HG03558 (cell line): ENCODE measurements around the gene SPCS3.
"Not testable (repeated sequence)": the region's sequence is repeated elsewhere in the genome, so short reads cannot be mapped to it uniquely, and the experiment has no call there.

Experiments used
- ATAC-seq: cut with Tn5 transposase; IDR thresholded peaks from one replicate; pipeline ENCODE4 v1.9.1; 2021; ENCODE audit warnings: moderate number of reproducible peaks; ENCODE audit not compliant: unreplicated experiment; ENCODE audit errors: extremely low read depth

SPCS3 gene

DNA sequence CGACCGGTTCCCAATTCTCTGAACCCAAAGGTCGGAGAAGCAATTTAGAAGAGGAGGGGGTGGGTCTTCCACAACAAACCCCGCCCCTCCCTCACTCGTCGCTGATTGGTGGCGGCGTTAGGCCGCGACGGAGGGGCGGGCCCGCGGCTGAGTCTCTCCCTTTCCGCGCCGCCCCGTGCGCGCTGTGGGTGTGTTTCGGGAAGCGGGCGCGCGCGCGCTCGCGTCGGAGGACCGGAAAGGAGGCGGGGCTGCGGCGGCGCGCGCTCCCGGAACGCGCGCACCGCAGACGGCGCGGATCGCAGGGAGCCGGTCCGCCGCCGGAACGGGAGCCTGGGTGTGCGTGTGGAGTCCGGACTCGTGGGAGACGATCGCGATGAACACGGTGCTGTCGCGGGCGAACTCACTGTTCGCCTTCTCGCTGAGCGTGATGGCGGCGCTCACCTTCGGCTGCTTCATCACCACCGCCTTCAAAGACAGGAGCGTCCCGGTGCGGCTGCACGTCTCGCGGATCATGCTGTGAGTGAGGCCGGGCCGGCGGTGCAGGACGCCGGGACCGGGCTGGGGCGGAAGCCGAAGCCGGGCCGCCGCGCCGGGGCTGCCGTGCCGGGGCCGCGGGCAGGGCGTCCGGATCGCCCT lies at the start of gene SPCS3:
TSS of gene SPCS3 (plus strand) at position 263 of the 636 bp plus-strand sequence. CDS start at position 374, 111 bp downstream.
- ATAC-seq: peak; percentile 69

- no peak for ATAC-seq
Observed at GRCh38 chr4:176270669-176271068, 49.1 kb upstream of the SPCS3 start.

DNA sequence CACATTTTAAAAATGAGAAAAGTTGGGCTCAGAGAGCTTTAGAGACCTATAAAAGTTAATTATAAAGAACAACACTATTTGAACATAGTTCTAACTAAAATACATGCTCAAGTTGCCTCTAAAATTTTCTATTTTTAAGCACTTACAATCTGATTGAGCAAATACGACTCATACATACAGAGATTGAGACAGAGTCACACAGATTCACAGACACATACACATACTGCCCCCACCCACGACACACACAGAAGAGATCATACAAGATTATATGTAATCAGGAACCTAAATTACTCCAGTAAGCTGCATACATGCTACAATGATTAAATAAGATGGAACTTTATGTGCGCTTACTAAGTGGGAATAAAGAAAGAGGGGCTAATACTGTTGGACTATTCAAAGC lies 48.0 kb upstream of the SPCS3 start:
- no peak for ATAC-seq

- no peak for ATAC-seq
Observed at GRCh38 chr4:176272799-176273198, 47.0 kb upstream of the SPCS3 start.

DNA sequence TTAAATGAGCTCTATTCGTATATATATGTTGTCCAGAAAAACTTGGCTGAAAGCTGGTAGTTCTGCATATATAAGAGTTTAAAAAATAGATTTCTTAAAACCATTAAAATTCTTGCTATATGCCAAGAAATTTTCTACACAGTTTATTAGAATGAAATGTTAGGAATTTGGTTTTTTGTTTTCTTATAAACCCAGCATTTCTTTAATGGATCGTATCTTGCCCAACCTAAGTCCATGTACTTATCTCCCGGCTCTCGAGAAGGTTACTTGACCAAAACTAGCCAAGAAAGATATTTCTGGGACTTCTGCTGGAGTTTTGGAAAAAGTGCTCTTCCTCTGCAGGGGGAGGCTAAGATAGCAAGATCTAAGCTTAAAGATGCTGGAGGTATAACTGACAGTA lies 46.0 kb upstream of the SPCS3 start:
- ATAC-seq: no peak

- ATAC-seq: no peak
Observed at GRCh38 chr4:176274441-176274840, 45.3 kb upstream of the SPCS3 start.

- ATAC-seq: no peak
Observed at GRCh38 chr4:176276710-176277109, 43.1 kb upstream of the SPCS3 start.

GRCh38 chr4:176277162-176277904 lies 42.4 kb upstream of the SPCS3 start:
- ATAC-seq: peak; percentile 73

GRCh38 chr4:176279560-176279959 lies 40.2 kb upstream of the SPCS3 start:
- ATAC-seq: not testable (repeated sequence)

DNA sequence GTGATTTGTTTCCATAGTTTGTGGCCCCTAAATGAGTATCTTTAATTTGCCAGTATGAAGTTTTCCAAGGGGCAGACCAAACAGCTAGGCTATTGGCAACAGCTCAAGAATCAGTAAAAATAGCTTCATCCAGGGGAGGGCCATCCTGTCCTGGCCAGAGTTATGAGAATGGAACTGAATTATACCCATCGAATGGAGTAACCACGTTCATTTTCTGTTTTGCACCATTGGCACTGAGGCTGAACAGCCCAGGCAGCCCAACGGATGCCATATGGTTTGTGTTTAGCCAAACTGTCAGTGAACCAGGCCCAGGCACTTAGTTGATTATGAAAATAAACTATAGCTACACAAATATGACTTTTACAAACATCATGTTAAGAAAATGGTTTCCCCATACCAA lies 33.0 kb upstream of the SPCS3 start:
- ATAC-seq: no peak

DNA sequence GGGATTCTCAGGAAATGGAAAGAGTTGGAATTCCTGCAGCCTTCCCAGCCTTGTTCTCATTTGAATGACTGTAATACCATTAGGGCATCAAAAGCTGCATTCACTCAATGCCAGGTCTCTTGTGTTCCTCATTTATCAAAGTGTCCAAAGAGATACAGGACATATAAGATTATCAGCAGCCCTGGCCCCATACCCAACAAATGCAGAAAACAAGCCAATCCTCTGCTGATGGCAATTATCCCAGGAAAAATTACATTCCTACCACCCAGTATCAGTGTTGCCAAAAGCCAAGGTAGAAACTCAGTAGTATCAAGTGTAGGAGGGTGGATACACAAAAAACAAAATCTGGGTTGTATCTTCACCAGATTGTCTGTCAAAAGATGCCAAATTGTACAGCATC lies 32.2 kb upstream of the SPCS3 start:
- ATAC-seq: no peak

GRCh38 chr4:176288020-176288419 lies 31.7 kb upstream of the SPCS3 start:
- ATAC-seq: no peak

DNA sequence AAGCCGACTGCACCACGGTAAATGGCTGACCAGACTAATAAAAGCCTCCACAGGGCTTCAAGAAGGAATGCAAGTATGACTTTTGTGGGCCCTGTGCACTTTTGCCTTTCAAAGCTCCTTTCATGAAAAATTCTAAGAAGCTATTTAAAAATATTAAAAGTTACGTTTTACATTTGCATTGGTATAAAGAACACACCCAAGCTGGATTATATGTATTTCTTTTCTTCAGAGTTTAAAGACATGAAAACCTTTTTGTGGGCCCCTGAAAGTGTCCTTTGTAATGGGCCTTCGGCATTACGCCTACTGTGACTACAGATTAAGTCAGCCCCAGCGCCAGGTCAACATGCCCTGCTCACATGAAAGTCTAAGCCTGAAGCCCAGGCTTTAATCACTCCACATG lies 30.2 kb upstream of the SPCS3 start:
- no peak for ATAC-seq

- ATAC-seq: no peak
Observed at GRCh38 chr4:176290520-176290919, 29.2 kb upstream of the SPCS3 start.

GRCh38 chr4:176291748-176292147 lies 28.0 kb upstream of the SPCS3 start:
- ATAC-seq: no peak

DNA sequence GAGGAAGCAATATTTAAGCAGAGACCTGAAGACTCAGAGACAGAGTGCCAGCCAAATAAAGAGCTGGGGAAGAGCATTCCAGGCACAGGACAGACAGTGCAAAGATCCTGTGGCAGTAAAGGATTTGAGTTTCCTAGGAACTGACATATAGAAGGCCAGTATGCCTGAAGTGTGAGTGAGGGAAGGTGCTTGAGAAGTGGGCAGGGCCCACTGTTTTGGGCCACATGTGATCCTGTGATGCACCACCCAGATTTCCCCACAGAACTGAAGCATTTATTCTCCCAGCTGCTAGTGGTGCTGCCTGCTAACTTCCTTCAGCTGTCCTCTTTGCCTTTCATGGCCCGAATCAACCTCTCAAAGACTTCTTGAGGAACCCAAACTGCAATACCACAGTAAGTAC lies 26.8 kb upstream of the SPCS3 start:
- no peak for ATAC-seq

- ATAC-seq: no peak
Observed at GRCh38 chr4:176293660-176294059, 26.1 kb upstream of the SPCS3 start.

DNA sequence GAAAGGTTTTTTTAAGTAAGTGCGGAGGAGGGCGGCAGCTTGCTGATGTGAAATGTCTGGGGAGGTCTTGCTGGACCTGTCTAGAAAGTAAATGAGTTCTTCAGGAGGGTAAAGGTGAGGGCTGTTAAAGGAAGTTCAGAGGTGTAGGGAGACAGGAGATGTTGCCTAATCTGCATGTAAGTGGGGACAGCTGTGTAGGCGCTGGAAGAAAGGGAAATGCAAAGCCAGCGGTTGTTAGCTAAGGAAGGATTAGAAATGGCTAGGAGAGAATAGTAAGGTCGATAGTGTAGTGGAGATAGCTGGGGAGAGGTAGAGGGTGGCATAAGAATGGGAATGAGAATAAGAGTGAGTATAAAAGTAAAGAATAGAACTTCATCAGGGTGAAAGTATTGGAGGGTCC lies 23.9 kb upstream of the SPCS3 start:
- ATAC-seq: not testable (repeated sequence)

- ATAC-seq: no peak
Observed at GRCh38 chr4:176298664-176299063, 21.1 kb upstream of the SPCS3 start.

DNA sequence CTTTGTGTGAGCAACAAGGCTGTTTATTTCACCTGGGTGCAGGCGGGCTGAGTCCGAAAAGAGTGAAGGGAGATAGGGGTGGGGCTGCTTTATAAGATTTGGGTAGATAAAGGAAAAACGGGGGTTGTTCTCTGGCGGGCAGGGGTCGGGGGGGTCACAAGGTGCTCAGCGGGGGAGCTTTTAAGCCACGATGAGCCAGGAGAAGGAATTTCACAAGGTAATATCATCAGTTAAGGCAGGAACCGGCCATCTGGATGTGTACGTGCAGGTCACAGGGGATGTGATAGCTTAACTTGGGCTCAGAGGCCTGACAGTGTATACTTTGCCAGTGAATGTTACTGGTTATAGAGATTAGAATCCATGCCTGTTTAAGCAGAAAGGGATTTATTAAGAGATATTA lies 19.7 kb upstream of the SPCS3 start:
- no peak for ATAC-seq

GRCh38 chr4:176300565-176300964 lies 19.2 kb upstream of the SPCS3 start:
- no peak for ATAC-seq
